SK-N-SH (cell line): ENCODE measurements around the gene MUC13.

Experiments
- CHD2 ChIP-seq: fragments of 150-350 bp; IDR thresholded peaks from 2 replicates; pipeline ENCODE4 v1.6.1; 2018; ENCODE audit warnings: low read length; ENCODE audit not compliant: partially characterized antibody
- CTCF ChIP-seq: fragments of 200-600 bp; sonication (generic); IDR thresholded peaks from 2 replicates; pipeline ENCODE4 v1.6.1; 2017; ENCODE audit warnings: antibody characterized with exemption, mild to moderate bottlenecking, moderate library complexity
- EP300 ChIP-seq, 2 experiments: IDR thresholded peaks; 2 replicates each; pipeline versions ENCODE4 v1.4.0 to v1.6.1; 2012; ENCODE audit warnings: borderline replicate concordance in 1 of 2, low read depth in 1 of 2, low read length in 1 of 2
- EZH2phosphoT487 ChIP-seq: fragments of 200-600 bp; sonication (generic); IDR thresholded peaks from 2 replicates; pipeline ENCODE4 v1.6.1; 2017; ENCODE audit warnings: low read depth, mixed run types, mild to moderate bottlenecking, antibody characterized with exemption, moderate library complexity, borderline replicate concordance
- FOSL2 ChIP-seq: IDR thresholded peaks from 2 replicates; pipeline ENCODE4 v1.4.0; 2012; ENCODE audit warnings: low read depth, mild to moderate bottlenecking, moderate library complexity, borderline replicate concordance
- GABPA ChIP-seq: IDR thresholded peaks from 2 replicates; pipeline ENCODE4 v1.4.0; 2012; ENCODE audit warnings: low read depth, mild to moderate bottlenecking
- MAX ChIP-seq: IDR thresholded peaks from 2 replicates; pipeline ENCODE4 v1.4.0; 2012; ENCODE audit warnings: low read depth
- POLR2AphosphoS5 ChIP-seq: IDR thresholded peaks from 2 replicates; pipeline ENCODE4 v1.6.1; 2012; ENCODE audit warnings: low read depth, low read length
- RAD21 ChIP-seq: IDR thresholded peaks from 2 replicates; pipeline ENCODE4 v1.6.1; 2012; ENCODE audit warnings: mild to moderate bottlenecking, low read length
- REST ChIP-seq: IDR thresholded peaks from 2 replicates; pipeline ENCODE4 v1.6.1; 2012; ENCODE audit warnings: mild to moderate bottlenecking, low read depth, low read length, moderate library complexity
- RFX5 ChIP-seq: IDR thresholded peaks from 2 replicates; pipeline ENCODE4 v1.6.1; 2012; ENCODE audit warnings: mild to moderate bottlenecking, improper control_type of control experiment, low read length
- TAF1 ChIP-seq: IDR thresholded peaks from 2 replicates; pipeline ENCODE4 v1.6.1; 2012; ENCODE audit warnings: low read depth, mild to moderate bottlenecking, low read length, moderate library complexity, borderline replicate concordance
- ZBTB33 ChIP-seq: IDR thresholded peaks from 2 replicates; pipeline ENCODE4 v1.4.0; 2012; ENCODE audit warnings: low read depth, borderline replicate concordance

GRCh38 chr3:124964387-124964786 lies 29.8 kb upstream of the MUC13 start:
- TF ChIP-seq RFX5, result no peak
- TF ChIP-seq CTCF, result no peak
- no peak for TF ChIP-seq ZBTB33
- TF ChIP-seq RAD21, result no peak
- TF ChIP-seq MAX, result no peak
- no peak for TF ChIP-seq REST
- no peak for TF ChIP-seq FOSL2
- no peak for TF ChIP-seq POLR2AphosphoS5
- TF ChIP-seq EZH2phosphoT487, result no peak
- TF ChIP-seq EP300 (IDR thresholded peaks at IDR 0.05; ENCODE audit: borderline replicate concordance in 1 of 2, low read depth in 1 of 2, low read length in 1 of 2), result no peak
- no peak for TF ChIP-seq GABPA
- no peak for TF ChIP-seq TAF1
- TF ChIP-seq CHD2, result no peak
